Upper lobe of right lung (tissue), 1 donor: Measurements from ENCODE around the gene TNPO1. TPM values are rescaled to one million over a fixed set of nuclear protein-coding genes. Genes with fewer than 3 reads are reported as not detected.

ENCODE experiments used
- ATAC-seq: fragments of 200-7000 bp; cut with Tn5 transposase; one replicate; pipeline ENCODE4 v1.9.1; 2020; ENCODE audit warnings: mild to moderate bottlenecking, moderate library complexity
- DNase-seq: peaks from one replicate; pipeline ENCODE4 v3.0.0-alpha.2; 2020
- H3K27ac ChIP-seq: fragments of 200-600 bp; one replicate; pipeline ENCODE4 v1.8.0; 2022
- H3K27me3 ChIP-seq: fragments of 200-600 bp; one replicate; pipeline ENCODE4 v1.8.0; 2022; ENCODE audit warnings: mild to moderate bottlenecking
- H3K36me3 ChIP-seq: fragments of 200-600 bp; one replicate; pipeline ENCODE4 v1.8.0; 2022
- H3K4me1 ChIP-seq: fragments of 200-600 bp; one replicate; pipeline ENCODE4 v1.8.0; 2022
- H3K4me3 ChIP-seq: fragments of 200-600 bp; one replicate; pipeline ENCODE4 v1.8.0; 2022; ENCODE audit warnings: mild to moderate bottlenecking
- H3K9me3 ChIP-seq: fragments of 200-600 bp; one replicate; pipeline ENCODE4 v1.8.0; 2022
- CTCF ChIP-seq: fragments of 200-600 bp; IDR thresholded peaks from one replicate; pipeline ENCODE4 v1.8.0; 2022; ENCODE audit warnings: antibody characterized with exemption
- intact Hi-C: fragments of 100-400 bp; cut with DNase I; formaldehyde crosslinking; loops from one replicate; pipeline ENCODE4 v1.11.0; 2022
- total RNA-seq: library from RNA; stranded (reverse); fragmentation: NEBNext Ultra II Directional; extraction: Animal tissue kit (Norgen Biotek cat#: 25700); gene quantifications from one replicate; pipeline ENCODE4 v1.2.1, GENCODE V29; 2021
- donor health status: DM: no; HTN: yes; CAD: no; lungs with severe emphysema.

Gene TNPO1
- total RNA-seq, 1 donor from 2014 or later = 106 TPM

GRCh38 chr5:72821776-72822175 lies 5.3 kb downstream of the TNPO1 start:
- peaks cover 13% of the 10 kb centered on the region for H3K4me1 ChIP-seq

GRCh38 chr5:72822944-72823343 lies 6.5 kb downstream of the TNPO1 start:
- no peak for ATAC-seq
- DNase-seq = no peak
- H3K9me3 ChIP-seq = no peaks in the 10 kb centered on the region
- H3K4me3 ChIP-seq = no peak overlapping the region
- no peaks in the 10 kb centered on the region for H3K27me3 ChIP-seq
- no peaks in the 10 kb centered on the region for H3K36me3 ChIP-seq
- H3K4me1 ChIP-seq = peaks cover 9% of the 10 kb centered on the region
- no peak overlapping the region for H3K27ac ChIP-seq
- no peak for TF ChIP-seq CTCF
- intact Hi-C loops = no loop called here

More at GRCh38 chr5:72821776-72822175, 5.3 kb downstream of the TNPO1 start:
- H3K27me3 ChIP-seq = no peaks in the 10 kb centered on the region
- H3K36me3 ChIP-seq = no peaks in the 10 kb centered on the region
- no peak overlapping the region for H3K27ac ChIP-seq
- TF ChIP-seq CTCF = no peak
- no peak overlapping the region for H3K4me3 ChIP-seq
- ATAC-seq (no peak), DNase-seq (no peak)
- no peaks in the 10 kb centered on the region for H3K9me3 ChIP-seq
- intact Hi-C loops = no loop called here

DNA sequence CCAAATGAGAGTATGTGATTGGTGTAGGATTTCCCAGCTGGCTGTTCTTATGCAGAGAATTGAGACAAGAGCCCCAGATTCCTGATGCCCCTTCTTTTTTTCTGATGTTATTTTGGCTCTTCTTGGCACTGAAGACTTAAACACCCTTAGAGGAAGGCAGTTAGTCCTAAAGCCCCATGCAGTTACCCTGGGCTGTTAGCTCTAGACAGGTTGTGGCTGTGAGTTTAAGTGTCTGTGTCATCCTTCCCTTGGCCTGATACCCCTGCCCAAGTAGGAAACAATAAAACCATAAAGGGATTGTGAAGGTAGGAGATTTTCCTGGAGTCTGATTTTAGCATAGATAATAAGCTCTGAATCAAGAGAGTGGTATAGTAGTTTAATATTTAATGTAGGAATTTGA lies 13.2 kb downstream of the TNPO1 start:
- ATAC-seq = no peak
- intact Hi-C loops = no loop called here
- H3K9me3 ChIP-seq = no peaks in the 10 kb centered on the region

GRCh38 chr5:72830362-72830761 lies 13.9 kb downstream of the TNPO1 start:
- H3K27ac ChIP-seq = no peak overlapping the region
- ATAC-seq = no peak
- H3K9me3 ChIP-seq = no peaks in the 10 kb centered on the region
- H3K4me1 ChIP-seq = no peaks in the 10 kb centered on the region
- no peak for TF ChIP-seq CTCF
- no peak overlapping the region for H3K4me3 ChIP-seq
- H3K36me3 ChIP-seq = no peaks in the 10 kb centered on the region
- H3K27me3 ChIP-seq = no peaks in the 10 kb centered on the region
- intact Hi-C loops = no loop called here
- DNase-seq = no peak

More for the DNA sequence above, 13.2 kb downstream of the TNPO1 start:
- no peak overlapping the region for H3K27ac ChIP-seq
- H3K36me3 ChIP-seq = no peaks in the 10 kb centered on the region
- TF ChIP-seq CTCF = no peak
- DNase-seq = no peak
- no peaks in the 10 kb centered on the region for H3K4me1 ChIP-seq
- H3K27me3 ChIP-seq = no peaks in the 10 kb centered on the region
- H3K4me3 ChIP-seq = no peak overlapping the region

GRCh38 chr5:72831685-72832084 lies 15.2 kb downstream of the TNPO1 start:
- ATAC-seq = no peak
- Histone ChIP-seq H3K4me1 (no peaks in the 10 kb centered on the region), H3K36me3 (no peaks in the 10 kb centered on the region), H3K9me3 (no peaks in the 10 kb centered on the region), H3K4me3 (no peak overlapping the region), H3K27ac (no peak overlapping the region), H3K27me3 (no peaks in the 10 kb centered on the region)
- DNase-seq = no peak
- no peak for TF ChIP-seq CTCF
- intact Hi-C loops = no loop called here

GRCh38 chr5:72834924-72835323 lies 18.5 kb downstream of the TNPO1 start:
- Histone ChIP-seq H3K4me3 (no peak overlapping the region), H3K4me1 (peaks cover 17% of the 10 kb centered on the region), H3K27ac (no peak overlapping the region), H3K9me3 (no peaks in the 10 kb centered on the region), H3K36me3 (no peaks in the 10 kb centered on the region), H3K27me3 (no peaks in the 10 kb centered on the region)
- TF ChIP-seq CTCF = no peak
- ATAC-seq = peak; percentile 26
- intact Hi-C loops = no loop called here
- DNase-seq = no peak
